ENCODE results near the gene MLLT1.

Gene MLLT1

DNA sequence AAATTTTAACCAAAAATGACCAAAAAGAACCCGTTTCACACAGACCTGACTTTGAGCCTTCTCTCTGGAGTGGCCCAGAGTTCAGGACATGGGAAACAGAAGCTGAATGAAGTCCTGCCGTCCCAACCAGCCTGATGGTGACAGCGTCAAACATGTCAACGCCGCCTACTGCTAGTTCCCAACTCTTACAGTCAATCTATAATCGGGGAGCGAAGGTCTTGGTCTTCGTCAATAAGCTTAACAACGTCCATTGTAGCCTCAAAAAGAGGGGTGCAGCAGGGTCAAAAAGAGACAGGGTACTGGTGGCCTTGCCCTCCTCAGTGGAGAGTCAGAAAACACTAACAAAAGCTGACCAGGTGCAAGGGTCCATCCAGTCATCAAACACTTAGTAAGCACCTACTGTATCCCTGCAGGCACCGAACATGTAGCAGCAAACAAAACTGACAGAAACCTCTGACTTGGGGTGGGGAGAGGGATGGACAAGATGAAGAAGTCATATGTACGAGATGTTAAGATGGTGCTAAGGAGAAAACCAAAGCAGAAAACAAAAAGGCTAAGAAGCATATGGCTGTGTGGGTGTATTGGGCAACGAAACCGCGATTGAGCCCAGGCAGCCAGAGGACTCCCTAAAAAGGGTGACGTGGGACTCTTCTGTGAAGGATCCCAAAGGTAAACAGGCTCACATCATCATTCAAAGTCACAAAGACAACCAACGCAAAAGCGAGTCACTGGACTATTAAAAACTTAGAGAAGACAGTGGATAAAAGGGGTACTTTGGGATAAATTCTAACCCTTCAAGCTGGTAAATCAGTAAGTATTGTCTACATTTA, 12.0 kb downstream of the MLLT1 start:
- H3K27ac ChIP-seq (ENCODE audit: low read depth, low read length): no peak overlapping the region
- H3K27me3 ChIP-seq (ENCODE audit: control insufficient read depth, insufficient read depth, low read length): no peaks in the 10 kb centered on the region
- no peak overlapping the region for H3K4me3 ChIP-seq (ENCODE audit: low read depth, low read length)
- peaks cover 42% of the 10 kb centered on the region for H3K36me3 ChIP-seq (ENCODE audit: control insufficient read depth, insufficient read depth, low read length)
- no peak overlapping the region for H3K9ac ChIP-seq (ENCODE audit: low read depth, low read length)
- peaks cover 18% of the 10 kb centered on the region for H3K4me1 ChIP-seq (ENCODE audit: control insufficient read depth, insufficient read depth, low read length)
- no peaks in the 10 kb centered on the region for H3K9me3 ChIP-seq (ENCODE audit: control insufficient read depth, insufficient read depth, low read length)

DNA sequence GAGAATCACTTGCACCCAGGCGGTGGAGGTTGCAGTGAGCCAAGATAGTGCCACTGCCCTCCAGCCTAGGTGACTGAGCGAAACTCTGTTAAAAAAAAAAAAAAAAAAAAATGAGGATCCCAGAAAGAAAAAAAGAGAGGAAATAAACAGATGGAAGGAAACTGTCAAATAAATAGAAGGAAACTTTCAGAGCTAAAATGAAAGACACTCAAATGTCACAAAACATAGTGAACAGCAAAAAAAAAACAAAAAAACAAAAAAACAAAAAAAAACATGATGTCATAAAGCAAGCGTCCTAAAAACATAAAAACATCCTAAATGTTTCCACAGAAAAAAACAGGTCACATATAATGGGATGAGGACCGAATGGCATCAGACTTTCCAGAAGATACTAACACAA, 15.0 kb downstream of the MLLT1 start:
- H3K9me3 ChIP-seq (ENCODE audit: control insufficient read depth, insufficient read depth, low read length): no peaks in the 10 kb centered on the region
- no peak overlapping the region for H3K27ac ChIP-seq (ENCODE audit: low read depth, low read length)
- no peak overlapping the region for H3K9ac ChIP-seq (ENCODE audit: low read depth, low read length)
- H3K4me3 ChIP-seq (ENCODE audit: low read depth, low read length): no peak overlapping the region
- H3K27me3 ChIP-seq (ENCODE audit: control insufficient read depth, insufficient read depth, low read length): no peaks in the 10 kb centered on the region
- peaks cover 61% of the 10 kb centered on the region for H3K36me3 ChIP-seq (ENCODE audit: control insufficient read depth, insufficient read depth, low read length)
- H3K4me1 ChIP-seq (ENCODE audit: control insufficient read depth, insufficient read depth, low read length): no peaks in the 10 kb centered on the region

DNA sequence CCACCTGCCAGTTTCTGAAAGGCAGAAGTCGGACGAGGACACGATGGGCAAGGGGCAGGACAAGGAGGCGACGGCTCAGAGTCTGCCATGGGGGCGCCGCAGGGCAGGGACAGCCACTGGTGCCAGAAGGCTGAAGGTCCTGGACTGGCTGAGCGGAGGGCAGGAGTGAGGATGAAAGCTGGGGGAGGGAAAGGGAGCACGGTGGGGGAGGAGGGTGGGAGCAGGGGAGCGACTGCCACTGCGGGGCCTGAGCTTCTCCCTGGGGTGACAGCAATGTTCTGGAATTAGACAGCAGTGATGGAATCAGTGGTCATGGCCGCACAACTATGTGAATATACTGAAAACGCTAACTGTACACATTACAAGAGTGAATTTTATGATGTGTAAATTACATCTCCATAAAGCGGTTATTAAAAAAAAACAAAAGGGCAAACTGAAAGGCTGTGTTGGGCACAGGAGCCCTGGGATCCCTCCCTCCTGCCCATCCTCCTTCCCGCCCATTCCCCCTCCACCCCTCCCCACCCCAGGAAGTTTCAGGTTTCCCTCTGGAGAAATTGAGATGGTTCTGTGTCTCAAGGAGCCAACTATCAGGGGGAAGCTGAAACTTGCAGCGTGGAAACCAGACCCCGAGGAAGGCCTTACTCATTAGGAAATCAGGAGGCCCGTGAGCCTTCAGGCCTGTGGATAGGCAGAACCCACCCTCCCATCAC, 15.9 kb downstream of the MLLT1 start:
- Histone ChIP-seq H3K4me1 (ENCODE audit: control insufficient read depth, insufficient read depth, low read length) (no peaks in the 10 kb centered on the region), H3K36me3 (ENCODE audit: control insufficient read depth, insufficient read depth, low read length) (peaks cover 60% of the 10 kb centered on the region), H3K9me3 (ENCODE audit: control insufficient read depth, insufficient read depth, low read length) (no peaks in the 10 kb centered on the region), H3K4me3 (ENCODE audit: low read depth, low read length) (no peak overlapping the region), H3K27me3 (ENCODE audit: control insufficient read depth, insufficient read depth, low read length) (no peaks in the 10 kb centered on the region), H3K27ac (ENCODE audit: low read depth, low read length) (no peak overlapping the region), H3K9ac (ENCODE audit: low read depth, low read length) (no peak overlapping the region)

DNA sequence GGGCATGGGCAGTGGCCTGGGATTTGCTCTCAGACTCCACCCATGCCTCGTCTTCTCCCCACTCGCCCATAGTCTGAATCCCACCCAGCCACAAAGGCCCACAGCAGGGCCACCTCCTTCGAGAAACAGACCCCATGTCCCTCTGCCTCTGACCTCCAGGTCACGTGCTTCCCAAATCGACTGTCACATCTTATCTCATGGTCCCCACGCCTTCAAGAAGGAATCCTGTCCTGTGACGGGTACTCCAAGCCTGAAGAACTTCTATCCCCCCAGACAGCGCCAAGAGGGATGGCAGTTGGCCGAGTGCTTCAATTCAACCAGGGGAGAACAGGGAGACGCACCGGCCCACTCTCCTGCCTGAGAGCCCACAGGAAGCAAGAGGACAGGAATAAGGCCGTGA, 16.5 kb downstream of the MLLT1 start:
- H3K4me1 ChIP-seq (ENCODE audit: control insufficient read depth, insufficient read depth, low read length): no peaks in the 10 kb centered on the region
- no peak overlapping the region for H3K27ac ChIP-seq (ENCODE audit: low read depth, low read length)
- H3K9ac ChIP-seq (ENCODE audit: low read depth, low read length): no peak overlapping the region
- H3K27me3 ChIP-seq (ENCODE audit: control insufficient read depth, insufficient read depth, low read length): no peaks in the 10 kb centered on the region
- no peak overlapping the region for H3K4me3 ChIP-seq (ENCODE audit: low read depth, low read length)
- H3K9me3 ChIP-seq (ENCODE audit: control insufficient read depth, insufficient read depth, low read length): no peaks in the 10 kb centered on the region
- peaks cover 61% of the 10 kb centered on the region for H3K36me3 ChIP-seq (ENCODE audit: control insufficient read depth, insufficient read depth, low read length)

DNA sequence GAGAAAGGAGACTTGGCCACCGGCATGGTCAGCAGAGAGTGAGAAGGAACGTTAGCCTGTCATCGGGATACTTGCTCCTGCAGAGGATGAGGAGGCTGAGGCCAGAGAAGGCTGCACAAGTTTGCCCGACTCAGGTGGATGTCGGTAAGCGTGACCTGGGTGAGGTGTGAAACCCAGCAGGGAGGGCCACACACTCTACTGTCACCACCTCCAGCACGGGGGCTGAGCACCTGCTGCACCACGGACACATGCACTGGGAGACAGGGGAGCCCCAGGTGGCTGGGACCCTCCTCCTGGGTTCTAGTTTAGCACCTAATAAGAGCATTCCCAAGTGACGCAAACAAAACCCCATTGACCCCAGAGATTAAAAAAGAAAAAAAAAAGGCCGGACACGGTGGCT, 17.3 kb downstream of the MLLT1 start:
- Histone ChIP-seq H3K4me1 (ENCODE audit: control insufficient read depth, insufficient read depth, low read length) (no peaks in the 10 kb centered on the region), H3K36me3 (ENCODE audit: control insufficient read depth, insufficient read depth, low read length) (peaks cover 59% of the 10 kb centered on the region), H3K9me3 (ENCODE audit: control insufficient read depth, insufficient read depth, low read length) (no peaks in the 10 kb centered on the region), H3K27me3 (ENCODE audit: control insufficient read depth, insufficient read depth, low read length) (no peaks in the 10 kb centered on the region), H3K4me3 (ENCODE audit: low read depth, low read length) (no peak overlapping the region), H3K27ac (ENCODE audit: low read depth, low read length) (no peak overlapping the region), H3K9ac (ENCODE audit: low read depth, low read length) (no peak overlapping the region)

DNA sequence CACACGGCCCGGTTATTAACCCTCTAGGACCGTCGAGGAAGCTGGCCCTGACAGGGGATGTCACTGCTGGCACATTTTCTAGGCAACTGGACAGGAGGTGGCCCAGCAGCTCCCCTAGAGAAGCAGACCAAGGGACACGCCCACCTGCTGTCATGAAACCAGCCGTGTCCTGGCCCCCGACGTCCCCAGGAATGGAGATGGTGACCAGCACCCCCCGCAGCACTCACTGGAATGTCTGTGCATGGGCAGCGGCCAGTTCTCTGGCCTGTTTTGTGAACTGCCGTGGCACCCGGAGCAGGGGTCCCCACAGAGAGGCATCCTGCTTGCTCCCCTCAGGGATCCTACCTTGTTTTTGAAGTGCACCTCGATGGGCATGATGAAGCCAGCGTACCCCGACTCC, 17.9 kb downstream of the MLLT1 start:
- H3K27me3 ChIP-seq (ENCODE audit: control insufficient read depth, insufficient read depth, low read length): no peaks in the 10 kb centered on the region
- H3K36me3 ChIP-seq (ENCODE audit: control insufficient read depth, insufficient read depth, low read length): peaks cover 57% of the 10 kb centered on the region
- no peak overlapping the region for H3K9ac ChIP-seq (ENCODE audit: low read depth, low read length)
- no peak overlapping the region for H3K4me3 ChIP-seq (ENCODE audit: low read depth, low read length)
- no peaks in the 10 kb centered on the region for H3K9me3 ChIP-seq (ENCODE audit: control insufficient read depth, insufficient read depth, low read length)
- no peak overlapping the region for H3K27ac ChIP-seq (ENCODE audit: low read depth, low read length)
- H3K4me1 ChIP-seq (ENCODE audit: control insufficient read depth, insufficient read depth, low read length): no peaks in the 10 kb centered on the region

DNA sequence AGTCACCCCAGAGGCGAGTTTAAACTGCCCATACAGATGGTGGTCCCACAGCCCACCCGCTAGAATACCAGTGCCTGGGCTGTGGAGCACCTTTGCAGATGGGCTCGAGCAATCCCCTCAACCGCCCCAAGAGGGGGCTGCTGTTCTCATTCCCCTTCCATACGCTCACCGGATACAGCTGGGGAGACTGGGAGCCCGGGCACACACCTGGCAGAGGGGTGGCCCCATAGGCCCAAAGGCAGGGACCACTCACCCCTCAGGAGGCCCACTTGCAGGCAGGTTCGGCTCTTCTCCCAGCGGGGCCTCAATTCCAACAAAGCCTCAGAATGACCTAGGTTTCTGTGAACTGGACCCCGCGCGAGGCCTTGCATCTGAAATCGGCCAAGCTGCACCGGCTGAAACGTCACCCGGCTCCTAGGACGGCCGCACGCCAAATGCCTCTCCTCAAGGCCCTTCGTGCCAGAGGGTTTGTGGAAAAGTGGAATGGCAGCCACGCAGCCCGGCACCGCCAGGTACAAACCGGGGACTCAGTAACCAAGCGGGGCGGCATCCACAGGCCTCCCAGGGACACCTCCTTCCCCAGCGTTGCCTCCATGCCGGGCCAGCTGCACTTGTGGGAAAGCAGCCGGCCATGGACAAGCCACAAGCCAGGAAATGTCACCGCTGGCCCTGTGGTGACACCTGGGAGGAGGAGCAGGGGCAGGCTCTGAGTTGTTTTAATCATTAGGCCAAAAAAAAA, 18.7 kb downstream of the MLLT1 start:
- Histone ChIP-seq H3K9me3 (ENCODE audit: control insufficient read depth, insufficient read depth, low read length) (no peaks in the 10 kb centered on the region), H3K4me3 (ENCODE audit: low read depth, low read length) (no peak overlapping the region), H3K36me3 (ENCODE audit: control insufficient read depth, insufficient read depth, low read length) (peaks cover 57% of the 10 kb centered on the region), H3K27me3 (ENCODE audit: control insufficient read depth, insufficient read depth, low read length) (no peaks in the 10 kb centered on the region), H3K4me1 (ENCODE audit: control insufficient read depth, insufficient read depth, low read length) (no peaks in the 10 kb centered on the region), H3K9ac (ENCODE audit: low read depth, low read length) (no peak overlapping the region), H3K27ac (ENCODE audit: low read depth, low read length) (no peak overlapping the region)

DNA sequence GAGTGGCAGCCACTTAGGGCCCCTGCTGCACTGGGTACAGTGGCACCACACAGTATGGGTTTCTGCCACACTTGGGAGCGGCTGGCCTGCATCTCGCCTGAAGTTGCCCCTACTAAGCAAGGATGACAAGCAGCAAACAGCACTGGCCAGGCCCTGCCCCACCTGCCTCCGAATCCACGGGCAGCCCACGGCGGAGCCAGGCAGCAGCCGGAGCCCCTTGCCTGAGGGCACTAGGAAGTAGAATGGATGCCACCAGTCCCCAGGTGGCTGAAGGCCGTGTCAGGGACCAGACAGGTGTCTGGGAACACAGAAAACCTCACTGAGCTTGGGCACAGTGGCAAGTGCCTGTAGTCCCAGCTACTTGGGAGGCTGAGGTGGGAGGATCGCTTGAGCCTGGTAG, 19.4 kb downstream of the MLLT1 start:
- no peaks in the 10 kb centered on the region for H3K9me3 ChIP-seq (ENCODE audit: control insufficient read depth, insufficient read depth, low read length)
- H3K4me3 ChIP-seq (ENCODE audit: low read depth, low read length): no peak overlapping the region
- no peaks in the 10 kb centered on the region for H3K27me3 ChIP-seq (ENCODE audit: control insufficient read depth, insufficient read depth, low read length)
- no peak overlapping the region for H3K27ac ChIP-seq (ENCODE audit: low read depth, low read length)
- H3K36me3 ChIP-seq (ENCODE audit: control insufficient read depth, insufficient read depth, low read length): peaks cover 57% of the 10 kb centered on the region
- H3K9ac ChIP-seq (ENCODE audit: low read depth, low read length): no peak overlapping the region
- H3K4me1 ChIP-seq (ENCODE audit: control insufficient read depth, insufficient read depth, low read length): no peaks in the 10 kb centered on the region

DNA sequence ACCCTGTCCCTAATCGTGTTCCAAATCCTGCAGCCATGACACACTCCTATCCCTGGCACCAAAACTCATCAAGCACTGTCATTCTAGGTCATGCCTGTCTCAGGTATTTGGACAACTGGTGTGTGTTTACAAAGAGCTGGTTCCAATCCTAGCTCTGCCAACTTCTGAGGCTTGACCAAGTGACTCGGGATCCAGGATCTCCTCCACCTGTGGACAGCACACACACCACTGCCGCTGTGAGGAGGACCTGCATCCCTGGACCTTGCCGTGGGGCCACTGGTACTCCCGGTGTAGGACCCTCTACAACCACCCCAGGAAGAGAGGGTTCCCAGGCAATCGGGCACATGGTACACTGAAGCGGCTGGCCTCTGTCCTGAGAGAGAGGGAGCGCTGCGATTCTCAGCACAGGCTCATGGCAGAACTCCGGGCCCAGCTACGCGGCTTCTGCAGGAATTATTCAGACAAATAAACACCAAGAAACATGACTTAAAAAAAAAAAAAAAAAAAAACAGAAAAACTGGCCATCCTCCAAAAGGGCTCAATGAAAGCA, 20.4 kb downstream of the MLLT1 start:
- no peaks in the 10 kb centered on the region for H3K9me3 ChIP-seq (ENCODE audit: control insufficient read depth, insufficient read depth, low read length)
- H3K4me3 ChIP-seq (ENCODE audit: low read depth, low read length): no peak overlapping the region
- H3K9ac ChIP-seq (ENCODE audit: low read depth, low read length): no peak overlapping the region
- no peaks in the 10 kb centered on the region for H3K27me3 ChIP-seq (ENCODE audit: control insufficient read depth, insufficient read depth, low read length)
- no peaks in the 10 kb centered on the region for H3K4me1 ChIP-seq (ENCODE audit: control insufficient read depth, insufficient read depth, low read length)
- no peak overlapping the region for H3K27ac ChIP-seq (ENCODE audit: low read depth, low read length)
- H3K36me3 ChIP-seq (ENCODE audit: control insufficient read depth, insufficient read depth, low read length): peaks cover 60% of the 10 kb centered on the region

DNA sequence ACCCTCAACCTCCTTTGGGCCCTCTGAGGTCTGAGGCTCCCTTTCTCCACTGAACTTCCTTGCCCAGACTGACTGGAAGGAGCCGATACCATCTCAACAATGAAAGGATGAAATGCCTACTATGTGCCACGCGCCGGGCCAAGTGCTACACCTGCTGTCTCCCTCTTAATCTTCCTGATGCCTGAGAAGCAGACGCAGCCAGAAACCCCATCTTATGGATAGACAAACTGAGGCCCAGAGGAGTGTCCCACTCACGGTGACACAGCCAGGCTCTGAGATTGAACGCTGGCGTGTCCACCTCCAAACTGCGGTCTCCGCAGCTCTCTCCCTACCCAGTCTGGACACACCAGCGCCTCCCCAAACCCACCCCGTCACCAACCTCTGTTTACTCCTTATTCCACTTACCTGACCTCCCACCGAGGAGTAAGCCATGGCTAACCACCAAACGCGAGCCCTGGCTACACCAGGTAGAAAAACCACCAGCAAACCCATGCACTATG, 20.9 kb downstream of the MLLT1 start:
- no peak overlapping the region for H3K4me3 ChIP-seq (ENCODE audit: low read depth, low read length)
- no peaks in the 10 kb centered on the region for H3K27me3 ChIP-seq (ENCODE audit: control insufficient read depth, insufficient read depth, low read length)
- 0 out of 2 replicates have a peak, but pooled peaks cover 5% of the 10 kb centered on the region for H3K4me1 ChIP-seq (ENCODE audit: control insufficient read depth, insufficient read depth, low read length)
- peaks cover 65% of the 10 kb centered on the region for H3K36me3 ChIP-seq (ENCODE audit: control insufficient read depth, insufficient read depth, low read length)
- no peak overlapping the region for H3K9ac ChIP-seq (ENCODE audit: low read depth, low read length)
- no peaks in the 10 kb centered on the region for H3K9me3 ChIP-seq (ENCODE audit: control insufficient read depth, insufficient read depth, low read length)
- H3K27ac ChIP-seq (ENCODE audit: low read depth, low read length): no peak overlapping the region
